OCI-LY3 (cell line): Measurements from ENCODE around the gene RPS6KA1.

Experiments
- EZH2phosphoT487 ChIP-seq: fragments of 200-600 bp; shearing (Covaris generic); IDR thresholded peaks from 2 replicates; pipeline ENCODE4 v1.6.1; 2018; ENCODE audit warnings: antibody characterized with exemption, mixed run types, low read depth
- TF ChIP-seq, protein P1 (sequence below): fragments of 200-600, 300-600 bp; sonication (generic); IDR thresholded peaks from 2 replicates; pipeline ENCODE4 v1.5.1; 2014; ENCODE audit warnings: antibody characterized with exemption, low read length, low read depth

DNA sequence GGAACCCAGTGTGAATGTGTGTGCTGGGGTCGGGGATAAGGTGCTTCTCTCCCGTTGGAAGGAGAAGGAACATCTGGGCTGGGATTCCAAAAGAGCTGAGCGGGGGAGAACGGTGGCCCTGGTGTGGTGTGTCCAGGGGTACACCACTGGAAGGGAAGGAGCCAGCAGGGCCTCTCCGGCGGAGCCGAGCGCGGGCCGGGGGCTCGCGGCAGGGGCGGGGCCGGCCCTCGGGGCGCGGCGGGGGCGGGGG, 231 bp upstream of the RPS6KA1 start:
- TF ChIP-seq, protein P1, sequence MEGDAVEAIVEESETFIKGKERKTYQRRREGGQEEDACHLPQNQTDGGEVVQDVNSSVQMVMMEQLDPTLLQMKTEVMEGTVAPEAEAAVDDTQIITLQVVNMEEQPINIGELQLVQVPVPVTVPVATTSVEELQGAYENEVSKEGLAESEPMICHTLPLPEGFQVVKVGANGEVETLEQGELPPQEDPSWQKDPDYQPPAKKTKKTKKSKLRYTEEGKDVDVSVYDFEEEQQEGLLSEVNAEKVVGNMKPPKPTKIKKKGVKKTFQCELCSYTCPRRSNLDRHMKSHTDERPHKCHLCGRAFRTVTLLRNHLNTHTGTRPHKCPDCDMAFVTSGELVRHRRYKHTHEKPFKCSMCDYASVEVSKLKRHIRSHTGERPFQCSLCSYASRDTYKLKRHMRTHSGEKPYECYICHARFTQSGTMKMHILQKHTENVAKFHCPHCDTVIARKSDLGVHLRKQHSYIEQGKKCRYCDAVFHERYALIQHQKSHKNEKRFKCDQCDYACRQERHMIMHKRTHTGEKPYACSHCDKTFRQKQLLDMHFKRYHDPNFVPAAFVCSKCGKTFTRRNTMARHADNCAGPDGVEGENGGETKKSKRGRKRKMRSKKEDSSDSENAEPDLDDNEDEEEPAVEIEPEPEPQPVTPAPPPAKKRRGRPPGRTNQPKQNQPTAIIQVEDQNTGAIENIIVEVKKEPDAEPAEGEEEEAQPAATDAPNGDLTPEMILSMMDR: no peak
- no peak for TF ChIP-seq EZH2phosphoT487
